LNCAP (cell line): ENCODE measurements around the gene PLD2.

Experiments
- TF ChIP-seq, protein P1 (sequence below): fragments of 450-650 bp; IDR thresholded peaks from 2 replicates; pipeline ENCODE4 v1.5.1; 2017; ENCODE audit warnings: mild to moderate bottlenecking

Gene PLD2

GRCh38 chr17:4849011-4849536, 42.1 kb downstream of the PLD2 start:
- TF ChIP-seq, protein P1, sequence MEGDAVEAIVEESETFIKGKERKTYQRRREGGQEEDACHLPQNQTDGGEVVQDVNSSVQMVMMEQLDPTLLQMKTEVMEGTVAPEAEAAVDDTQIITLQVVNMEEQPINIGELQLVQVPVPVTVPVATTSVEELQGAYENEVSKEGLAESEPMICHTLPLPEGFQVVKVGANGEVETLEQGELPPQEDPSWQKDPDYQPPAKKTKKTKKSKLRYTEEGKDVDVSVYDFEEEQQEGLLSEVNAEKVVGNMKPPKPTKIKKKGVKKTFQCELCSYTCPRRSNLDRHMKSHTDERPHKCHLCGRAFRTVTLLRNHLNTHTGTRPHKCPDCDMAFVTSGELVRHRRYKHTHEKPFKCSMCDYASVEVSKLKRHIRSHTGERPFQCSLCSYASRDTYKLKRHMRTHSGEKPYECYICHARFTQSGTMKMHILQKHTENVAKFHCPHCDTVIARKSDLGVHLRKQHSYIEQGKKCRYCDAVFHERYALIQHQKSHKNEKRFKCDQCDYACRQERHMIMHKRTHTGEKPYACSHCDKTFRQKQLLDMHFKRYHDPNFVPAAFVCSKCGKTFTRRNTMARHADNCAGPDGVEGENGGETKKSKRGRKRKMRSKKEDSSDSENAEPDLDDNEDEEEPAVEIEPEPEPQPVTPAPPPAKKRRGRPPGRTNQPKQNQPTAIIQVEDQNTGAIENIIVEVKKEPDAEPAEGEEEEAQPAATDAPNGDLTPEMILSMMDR: no peak

DNA sequence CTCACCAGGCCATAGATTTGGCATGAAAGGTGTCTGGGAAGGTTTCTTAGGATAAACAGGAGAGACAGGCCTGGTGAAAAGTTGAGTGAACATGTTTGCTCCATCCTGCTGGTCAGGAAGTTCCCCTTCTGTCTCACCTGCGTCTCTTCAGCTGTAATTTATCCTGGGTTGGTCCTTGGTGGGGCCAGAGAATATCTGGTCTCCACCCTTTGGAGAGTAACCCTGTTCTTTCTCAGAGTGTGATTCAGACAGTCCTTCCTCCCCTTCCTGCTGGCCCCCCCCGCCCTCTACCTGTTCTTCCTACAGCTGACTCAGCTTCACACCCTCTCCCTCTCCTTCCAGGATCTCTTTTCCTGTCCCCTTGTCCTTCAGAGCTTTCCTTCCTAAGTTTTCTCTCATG, 43.3 kb downstream of the PLD2 start:
- TF ChIP-seq, protein P1: no peak

GRCh38 chr17:4851084-4851483, 44.1 kb downstream of the PLD2 start:
- TF ChIP-seq, protein P1: no peak

DNA sequence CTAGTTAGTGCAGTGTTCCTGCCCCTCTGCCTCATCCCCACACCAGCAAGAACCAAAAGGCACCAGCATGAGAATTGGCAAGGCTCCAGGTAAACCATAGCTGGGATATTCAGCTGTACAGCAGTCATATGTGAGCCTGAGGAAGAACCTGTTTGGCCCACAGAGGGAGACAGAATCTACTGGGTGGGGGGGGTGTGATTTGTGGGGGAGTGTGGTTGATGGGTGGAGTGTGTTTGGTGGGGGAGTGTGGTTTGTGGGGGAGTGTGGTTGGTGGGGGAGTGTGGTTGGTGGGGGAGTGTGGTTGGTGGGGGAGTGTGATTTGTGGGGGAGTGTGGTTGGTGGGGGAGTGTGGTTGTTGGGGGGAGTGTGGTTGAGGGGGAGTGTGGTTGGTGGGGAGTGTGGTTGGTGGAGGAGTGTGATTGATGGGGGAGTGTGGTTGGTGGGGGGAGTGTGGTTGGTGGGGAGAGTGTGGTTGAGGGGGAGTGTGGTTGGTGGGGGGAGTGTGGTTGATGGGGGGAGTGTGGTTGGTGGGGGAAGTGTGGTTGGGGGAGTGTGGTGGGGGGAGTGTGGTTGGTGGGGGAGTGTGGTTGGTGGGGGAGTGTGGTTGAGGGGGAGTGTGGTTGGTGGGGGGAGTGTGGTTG, 45.7 kb downstream of the PLD2 start:
- TF ChIP-seq, protein P1: no peak

GRCh38 chr17:4853208-4853671, 46.3 kb downstream of the PLD2 start:
- TF ChIP-seq, protein P1: no peak

- TF ChIP-seq, protein P1: no peak
Measured at GRCh38 chr17:4854111-4854681, 47.2 kb downstream of the PLD2 start.

- TF ChIP-seq, protein P1: no peak
Measured at GRCh38 chr17:4856271-4856936, 49.5 kb downstream of the PLD2 start.
